Prostate gland (tissue), 2 donors: Measurements from ENCODE around the gene GNAQ. TPM values are rescaled to one million over a fixed set of nuclear protein-coding genes. Genes with fewer than 3 reads are reported as not detected.
"Not testable (repeated sequence)": the region's sequence is repeated elsewhere in the genome, so short reads cannot be mapped to it uniquely, and the experiment has no call there.

ENCODE experiments used
- DNase-seq: peaks from one replicate; pipeline ENCODE4 v3.0.0-alpha.2; 2019; ENCODE audit warnings: low spot score
- H3K27ac ChIP-seq, 2 donors: fragments of 200-600 bp; sonication (generic); 2 replicates each; pipeline ENCODE4 v1.5.1; 2017 to 2019
- H3K27me3 ChIP-seq: fragments of 200-600 bp; sonication (generic); replicated peaks from 2 replicates; pipeline ENCODE4 v1.5.1; 2019; ENCODE audit not compliant: insufficient read depth
- H3K36me3 ChIP-seq, 2 donors: fragments of 200-600 bp; sonication (generic); 1 replicate in 1 of 2; 2 replicates in 1 of 2; pipeline versions ENCODE4 v1.5.1 to v1.8.1; 2017 to 2019
- H3K4me1 ChIP-seq: fragments of 200-600 bp; sonication (generic); replicated peaks from 2 replicates; pipeline ENCODE4 v1.5.1; 2019
- H3K4me3 ChIP-seq, 2 donors: fragments of 200-600 bp; sonication (generic); 2 replicates each; pipeline ENCODE4 v1.5.1; 2017 to 2019
- H3K9me3 ChIP-seq: fragments of 200-600 bp; sonication (generic); 2 replicates; pipeline ENCODE4 v1.5.1; 2017
- CTCF ChIP-seq, 4 experiments: fragments of 200-600 bp in 2 of 4; fragments of 450-650 bp in 2 of 4; sonication (generic) in 2 of 4; IDR thresholded peaks; 1 replicate in 3 of 4; 2 replicates in 1 of 4; pipeline ENCODE4 v1.5.1; 2016 to 2019; ENCODE audit warnings: antibody characterized with exemption in 4 of 4, mild to moderate bottlenecking in 2 of 4, moderate library complexity in 2 of 4
- POLR2A ChIP-seq: fragments of 450-650 bp; IDR thresholded peaks from one replicate; pipeline ENCODE4 v1.6.1; 2016; ENCODE audit warnings: antibody characterized with exemption, mild to moderate bottlenecking
- POLR2AphosphoS5 ChIP-seq: sonication (generic); formaldehyde crosslinking; IDR thresholded peaks from one replicate; pipeline ENCODE4 v1.6.1; 2017; ENCODE audit warnings: antibody characterized with exemption
- WGBS: methylation state at CpG from one replicate; pipeline ENCODE4 v1.1.5; 2018; 5-methylcytosine and 5-hydroxymethylcytosine counted together
- intact Hi-C: fragments of 100-400 bp; cut with DNase I; formaldehyde crosslinking; loops from one replicate; pipeline ENCODE4 v1.14.2; 2022
- total RNA-seq, 2 donors: library from RNA; depleted of rRNA; stranded (reverse); fragments of >200 nt; gene quantifications; one replicate each; pipeline ENCODE4 v1.1.0, GENCODE V29; 2016

GNAQ gene
- total RNA-seq, 2 donors from 2014 or later, result 35.0 to 43.7 TPM

- Histone ChIP-seq H3K4me3 (no peak overlapping the region), H3K36me3 (no peaks in the 10 kb centered on the region), H3K9me3 (no peaks in the 10 kb centered on the region), H3K4me1 (no peaks in the 10 kb centered on the region), H3K27me3 (no peaks in the 10 kb centered on the region), H3K27ac (no peak overlapping the region)
- intact Hi-C loops, result loop anchor here (5.0 kb wide), 1 partner anchor 267 kb away; the partner anchor contains the start of gene GNAQ
- no peak for TF ChIP-seq POLR2AphosphoS5
- TF ChIP-seq CTCF (IDR thresholded peaks at IDR 0.05), result peak in 3 of 4 experiments; percentile 12 to 51 (median 25)
- no peak for TF ChIP-seq POLR2A
- no peak for DNase-seq
- 78% methylated on average over 10 of the region's 10 CpGs for WGBS
These were observed 266.5 kb downstream of the GNAQ start for GRCh38 chr9:77764894-77765780.

- Histone ChIP-seq H3K9me3 (no peaks in the 10 kb centered on the region), H3K27ac (no peak overlapping the region), H3K27me3 (no peaks in the 10 kb centered on the region), H3K4me1 (no peaks in the 10 kb centered on the region), H3K4me3 (no peak overlapping the region), H3K36me3 (no peaks in the 10 kb centered on the region)
- intact Hi-C loops, result no loop called here
- 66% methylated on average over 4 of the region's 4 CpGs for WGBS
- DNase-seq, result no peak
- TF ChIP-seq POLR2A, result no peak
- TF ChIP-seq POLR2AphosphoS5, result no peak
- no peak for TF ChIP-seq CTCF (IDR thresholded peaks at IDR 0.05)
These were observed 268.0 kb downstream of the GNAQ start for GRCh38 chr9:77763566-77763965.

- DNase-seq, H3K4me1 ChIP-seq, H3K27me3 ChIP-seq, H3K4me3 ChIP-seq, H3K9me3 ChIP-seq, H3K27ac ChIP-seq, intact Hi-C loops, H3K36me3 ChIP-seq: not testable (repeated sequence)
- WGBS, result no CpG with 5 or more reads among the region's 25 CpGs
These were observed 270.7 kb downstream of the GNAQ start for GRCh38 chr9:77760919-77761318.

- intact Hi-C loops, result loop anchor here (10.0 kb wide), 1 partner anchor 115 kb away; the partner anchor contains the start of gene GNA14
- Histone ChIP-seq H3K27ac (no peak overlapping the region), H3K4me3 (no peak overlapping the region), H3K9me3 (no peaks in the 10 kb centered on the region), H3K27me3 (no peaks in the 10 kb centered on the region), H3K4me1 (no peaks in the 10 kb centered on the region), H3K36me3 (no peaks in the 10 kb centered on the region)
- 89% methylated on average over 3 of the region's 3 CpGs for WGBS
- no peak for DNase-seq
- TF ChIP-seq POLR2A (no peak), POLR2AphosphoS5 (no peak), CTCF (IDR thresholded peaks at IDR 0.05) (no peak)
These were observed 272.2 kb downstream of the GNAQ start for GRCh38 chr9:77759391-77759790.

- intact Hi-C loops, result loop anchor here (10.0 kb wide), 1 partner anchor 112 kb away; the partner anchor contains the start of gene GNA14
- no peaks in the 10 kb centered on the region for H3K27me3 ChIP-seq
- TF ChIP-seq POLR2AphosphoS5 (no peak), CTCF (IDR thresholded peaks at IDR 0.05) (no peak), POLR2A (no peak)
- H3K4me1 ChIP-seq, result no peaks in the 10 kb centered on the region
- no peak overlapping the region for H3K27ac ChIP-seq
- DNase-seq, result no peak
- H3K36me3 ChIP-seq, result no peaks in the 10 kb centered on the region
- H3K4me3 ChIP-seq, result no peak overlapping the region
- WGBS, result 44% methylated on average over 1 of the region's 1 CpG
- no peaks in the 10 kb centered on the region for H3K9me3 ChIP-seq
These were observed 275.2 kb downstream of the GNAQ start for GRCh38 chr9:77756449-77756848.
